OCI-LY7 (cell line): Measurements from ENCODE around the gene ZFYVE26. TPM values are rescaled to one million over a fixed set of nuclear protein-coding genes. Genes with fewer than 3 reads are reported as not detected.

Experiments used
- BruUV-seq: library from RNA; stranded (reverse); fragments of 400-500 nt; replicated peaks from 2 replicates; lab custom pipeline; 2021; lab: Mats Ljungman, UMichigan
- CTCF ChIA-PET: fragments of 300-600 bp; sonication (Branson Sonifier 250); formaldehyde crosslinking; loops from one replicate; lab custom pipeline; 2022; ENCODE audit warnings: antibody characterized with exemption; ENCODE audit not compliant: unreplicated experiment; lab: Charles Lee
- POLR2A ChIA-PET: fragments of 300-600 bp; sonication (Branson Sonifier 250); formaldehyde crosslinking; loops from one replicate; lab custom pipeline; 2022; ENCODE audit warnings: antibody characterized with exemption; lab: Charles Lee
- DNase-seq: peaks from one replicate; pipeline ENCODE4 v3.0.0-alpha.2; 2015; ENCODE audit warnings: low spot score
- H2AFZ ChIP-seq: fragments of 200-600 bp; sonication (generic), shearing (Covaris generic); 2 replicates; pipeline ENCODE4 v1.6.1; 2014; ENCODE audit warnings: mild to moderate bottlenecking, antibody characterized with exemption, low read length, moderate library complexity
- H3K27ac ChIP-seq: fragments of 200-600 bp; sonication (generic); 2 replicates; pipeline ENCODE4 v1.5.1; 2014; ENCODE audit warnings: mixed run types, low read depth, mild to moderate bottlenecking, moderate library complexity, low read length, inconsistent platforms; ENCODE audit not compliant: poor library complexity, severe bottlenecking
- H3K36me3 ChIP-seq: fragments of 200-600 bp; sonication (generic); 2 replicates; pipeline ENCODE4 v1.6.1; 2014; ENCODE audit warnings: mild to moderate bottlenecking, antibody characterized with exemption, low read length, moderate library complexity, mixed read lengths; ENCODE audit not compliant: insufficient read depth
- H3K4me1 ChIP-seq: fragments of 200-600 bp; sonication (generic); 2 replicates; pipeline ENCODE4 v1.5.1; 2014; ENCODE audit warnings: mild to moderate bottlenecking, low read length; ENCODE audit not compliant: insufficient read depth, poor library complexity, severe bottlenecking
- H3K4me2 ChIP-seq: fragments of 200-600 bp; sonication (generic); 2 replicates; pipeline ENCODE4 v1.6.1; 2014; ENCODE audit warnings: mild to moderate bottlenecking, low read length
- H3K4me3 ChIP-seq: fragments of 200-600 bp; sonication (generic); 2 replicates; pipeline ENCODE4 v1.5.1; 2014; ENCODE audit warnings: mild to moderate bottlenecking, low read depth, low read length; ENCODE audit not compliant: poor library complexity, severe bottlenecking
- H3K79me2 ChIP-seq: fragments of 200-600 bp; sonication (generic); 2 replicates; pipeline ENCODE4 v1.6.1; 2016; ENCODE audit warnings: low read depth, mild to moderate bottlenecking, low read length, moderate library complexity, mixed read lengths; ENCODE audit not compliant: insufficient read depth
- H3K9me2 ChIP-seq: fragments of 200-600 bp; sonication (generic); 2 replicates; pipeline ENCODE4 v1.6.1; 2016; ENCODE audit warnings: mild to moderate bottlenecking, low read length, mixed read lengths; ENCODE audit not compliant: insufficient read depth
- H3K9me3 ChIP-seq: fragments of 200-600 bp; sonication (generic); 2 replicates; pipeline ENCODE4 v1.6.1; 2014; ENCODE audit warnings: mild to moderate bottlenecking, mixed run types, low read length, mixed read lengths
- H4K20me1 ChIP-seq: fragments of 200-600 bp; sonication (generic); 2 replicates; pipeline ENCODE4 v1.6.1; 2014; ENCODE audit warnings: mild to moderate bottlenecking, antibody characterized with exemption, low read length, moderate library complexity, mixed read lengths; ENCODE audit not compliant: insufficient read depth
- CTCF ChIP-seq: fragments of 200-600 bp; sonication (generic); conservative IDR thresholded peaks from 2 replicates; pipeline ENCODE4 v1.5.1; 2014; ENCODE audit warnings: mild to moderate bottlenecking, antibody characterized with exemption, low read length, moderate library complexity, mixed read lengths
- EZH2phosphoT487 ChIP-seq: fragments of 200-600 bp; sonication (generic); IDR thresholded peaks from 2 replicates; pipeline ENCODE4 v1.6.1; 2018; ENCODE audit warnings: low read depth, borderline replicate concordance, mild to moderate bottlenecking, mixed run types, antibody characterized with exemption, low read length, moderate library complexity, mixed read lengths
- intact Hi-C: fragments of 100-400 bp; cut with micrococcal nuclease; formaldehyde crosslinking; loops from one replicate; pipeline ENCODE4 v1.10.0; 2022; ENCODE audit not compliant: unreplicated experiment
- total RNA-seq, 2 experiments: library from RNA; depleted of rRNA in 1 of 2; stranded (reverse); fragments of >200 nt in 1 of 2; shearing (Covaris generic) in 1 of 2; gene quantifications; 2 replicates each; pipeline ENCODE4 v1.2.3, GENCODE V29; 2014 to 2022

Gene ZFYVE26
- total RNA-seq, 2 experiments from 2014 or later, result 12.0 to 22.8 TPM

GRCh38 chr14:67837011-67837624 is 20.7 kb upstream of the ZFYVE26 start:
- peak; percentile 79 for DNase-seq
- Histone ChIP-seq H3K27ac (no peak overlapping the region), H3K9me3 (no peaks in the 10 kb centered on the region), H3K79me2 (no peaks in the 10 kb centered on the region), H2AFZ (no peak overlapping the region), H3K4me2 (no peak overlapping the region), H3K9me2 (no peaks in the 10 kb centered on the region), H4K20me1 (no peaks in the 10 kb centered on the region), H3K4me1 (no peaks in the 10 kb centered on the region), H3K36me3 (peaks cover 33% of the 10 kb centered on the region), H3K4me3 (no peak overlapping the region)
- TF ChIP-seq EZH2phosphoT487 (no peak), CTCF (peak; percentile 90)
- POLR2A ChIA-PET, result interaction anchor here (0.7 to 1.0 kb wide), 2 partner anchors 12 to 39 kb away, joined by 3 read pairs; no protein-coding TSS in a partner anchor
- intact Hi-C loops, result loop anchor here (5.0 to 10.0 kb wide), 2 partner anchors 105 to 988 kb away; no protein-coding TSS in a partner anchor
- BruUV-seq, result no TSS peak
- CTCF ChIA-PET, result no interaction called here

- CTCF ChIA-PET, result no interaction called here
- intact Hi-C loops, result loop anchor here (5.0 to 10.0 kb wide), 2 partner anchors 107 to 989 kb away; no protein-coding TSS in a partner anchor
- POLR2A ChIA-PET, result interaction anchor here (0.7 kb wide), 1 partner anchor 9 kb away, joined by 3 read pairs; no protein-coding TSS in a partner anchor
These were observed 19.2 kb upstream of the ZFYVE26 start for GRCh38 chr14:67835596-67835995.

More at GRCh38 chr14:67835596-67835995, 19.2 kb upstream of the ZFYVE26 start:
- no peak for DNase-seq
- Histone ChIP-seq H3K4me2 (no peak overlapping the region), H2AFZ (no peak overlapping the region), H4K20me1 (no peaks in the 10 kb centered on the region), H3K9me3 (no peaks in the 10 kb centered on the region), H3K79me2 (no peaks in the 10 kb centered on the region), H3K36me3 (peaks cover 36% of the 10 kb centered on the region), H3K4me1 (no peaks in the 10 kb centered on the region), H3K4me3 (no peak overlapping the region), H3K27ac (no peak overlapping the region), H3K9me2 (no peaks in the 10 kb centered on the region)
- TF ChIP-seq EZH2phosphoT487 (no peak), CTCF (no peak)
- BruUV-seq, result no TSS peak
